GM12873 (cell line): ENCODE results near the gene TRIM67.

Experiments used
- CTCF ChIP-seq: IDR thresholded peaks from 2 replicates; pipeline ENCODE4 v1.5.1; 2012; ENCODE audit warnings: low read depth, mild to moderate bottlenecking, moderate library complexity, low read length, control low read depth; ENCODE audit not compliant: insufficient read depth; ENCODE audit errors: missing control alignments

Gene TRIM67

GRCh38 chr1:231248778-231249177, 86.9 kb downstream of the TRIM67 start:
- TF ChIP-seq CTCF: no peak

GRCh38 chr1:231252336-231252735, 90.5 kb downstream of the TRIM67 start:
- TF ChIP-seq CTCF: no peak

GRCh38 chr1:231260351-231260750, 98.5 kb downstream of the TRIM67 start:
- no peak for TF ChIP-seq CTCF

- no peak for TF ChIP-seq CTCF
These were observed 102.8 kb downstream of the TRIM67 start for GRCh38 chr1:231264642-231265041.

GRCh38 chr1:231265379-231265778, 103.5 kb downstream of the TRIM67 start:
- TF ChIP-seq CTCF: no peak

GRCh38 chr1:231266811-231267322, 105.0 kb downstream of the TRIM67 start:
- TF ChIP-seq CTCF: no peak
